Esophagus muscularis mucosa (tissue), 4 donors: ENCODE measurements around the gene TMEM45A. TPM values are rescaled to one million over a fixed set of nuclear protein-coding genes. Genes with fewer than 3 reads are reported as not detected.
"Not testable (repeated sequence)": the region's sequence is repeated elsewhere in the genome, so short reads cannot be mapped to it uniquely, and the experiment has no call there.

ENCODE experiments used
- DNase-seq: peaks from one replicate; pipeline ENCODE4 v3.0.0-alpha.2; 2017; ENCODE audit errors: extremely low spot score
- H3K27ac ChIP-seq, 4 donors: fragments of 200-600 bp; sonication (generic); replicated peaks in 1 of 4; 1 replicate in 3 of 4; 2 replicates in 1 of 4; pipeline ENCODE4 v1.5.1; 2016 to 2019; ENCODE audit warnings: mild to moderate bottlenecking in 1 of 4
- H3K27me3 ChIP-seq, 4 donors: fragments of 200-600 bp; sonication (generic); one replicate each; pipeline versions ENCODE4 v1.5.1 to v1.6.0; 2016 to 2019
- H3K36me3 ChIP-seq, 4 donors: fragments of 200-600 bp; sonication (generic); one replicate each; pipeline ENCODE4 v1.5.1; 2016 to 2019
- H3K4me1 ChIP-seq, 4 donors: fragments of 200-600 bp; sonication (generic); one replicate each; pipeline ENCODE4 v1.5.1; 2016 to 2019
- H3K4me3 ChIP-seq, 4 donors: fragments of 200-600 bp; sonication (generic); 1 replicate in 2 of 4; 2 replicates in 2 of 4; pipeline ENCODE4 v1.5.1; 2016 to 2019; ENCODE audit warnings: mild to moderate bottlenecking in 4 of 4, moderate library complexity in 1 of 4
- H3K9me3 ChIP-seq, 4 donors: fragments of 200-600 bp; sonication (generic); 1 replicate in 3 of 4; 2 replicates in 1 of 4; pipeline ENCODE4 v1.5.1; 2016 to 2019
- EP300 ChIP-seq: sonication (generic); formaldehyde crosslinking; IDR thresholded peaks from one replicate; pipeline ENCODE4 v1.6.1; 2017; ENCODE audit warnings: antibody characterized with exemption
- POLR2A ChIP-seq: fragments of 450-650 bp; IDR thresholded peaks from one replicate; pipeline ENCODE4 v1.6.1; 2017; ENCODE audit warnings: antibody characterized with exemption, moderate library complexity, mild to moderate bottlenecking, low read depth
- POLR2AphosphoS5 ChIP-seq, 2 donors: sonication (generic); formaldehyde crosslinking; IDR thresholded peaks; one replicate each; pipeline ENCODE4 v1.6.1; 2017; ENCODE audit warnings: antibody characterized with exemption in 2 of 2
- WGBS: methylation state at CpG from one replicate; pipeline ENCODE4 v1.1.5; 2018; 5-methylcytosine and 5-hydroxymethylcytosine counted together
- intact Hi-C: fragments of 100-400 bp; cut with DNase I; formaldehyde crosslinking; loops from one replicate; pipeline ENCODE4 v1.15.1; 2023
- total RNA-seq, 4 donors: library from RNA; depleted of rRNA; stranded (reverse); fragments of >200 nt; gene quantifications; one replicate each; pipeline versions ENCODE4 v1.1.0 to v1.2.1, GENCODE V29; 2016
- TF ChIP-seq, protein P1 (sequence below), 3 experiments: fragments of 200-600 bp in 2 of 3; fragments of 450-650 bp in 1 of 3; sonication (generic) in 2 of 3; IDR thresholded peaks; one replicate each; pipeline ENCODE4 v1.5.1; 2017 to 2019; ENCODE audit warnings: antibody characterized with exemption in 3 of 3, mild to moderate bottlenecking in 2 of 3, moderate library complexity in 1 of 3

Gene TMEM45A
- total RNA-seq, 4 donors from 2014 or later = 8.7 to 17.2 (median 9.6) TPM

DNA sequence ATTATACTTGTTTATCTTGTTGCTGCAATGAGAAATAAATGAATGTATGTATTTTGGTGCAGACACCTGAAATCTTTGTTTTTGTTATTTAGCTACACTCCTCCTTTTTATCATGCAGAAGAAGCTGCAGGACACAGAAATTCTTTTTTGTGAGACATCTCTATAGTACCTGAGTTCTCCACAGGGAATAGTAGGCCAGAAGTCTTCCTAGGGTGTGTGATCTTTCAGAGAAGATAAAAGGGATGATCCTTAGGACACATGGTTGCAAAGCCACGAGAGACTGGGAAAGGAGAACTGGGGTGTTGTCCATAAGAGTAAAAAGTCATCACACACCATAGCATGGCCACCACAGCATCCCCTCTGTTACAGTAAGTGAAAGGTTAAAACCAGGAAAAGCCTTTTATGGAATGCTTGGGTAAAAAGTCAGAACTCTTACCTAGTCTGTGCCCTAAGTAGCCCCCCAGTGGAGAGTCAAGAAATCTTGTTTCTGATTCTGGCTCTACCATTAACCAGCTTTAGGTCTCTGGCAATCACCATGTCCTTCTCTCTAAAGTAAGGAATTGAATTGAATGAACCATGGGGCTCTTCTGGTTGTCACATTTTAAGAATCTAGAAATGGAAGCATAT lies 85.1 kb downstream of the TMEM45A start:
- H3K4me1 ChIP-seq = no peaks in the 10 kb centered on the region
- no peaks in the 10 kb centered on the region for H3K27me3 ChIP-seq
- TF ChIP-seq POLR2A = no peak
- TF ChIP-seq, protein P1, sequence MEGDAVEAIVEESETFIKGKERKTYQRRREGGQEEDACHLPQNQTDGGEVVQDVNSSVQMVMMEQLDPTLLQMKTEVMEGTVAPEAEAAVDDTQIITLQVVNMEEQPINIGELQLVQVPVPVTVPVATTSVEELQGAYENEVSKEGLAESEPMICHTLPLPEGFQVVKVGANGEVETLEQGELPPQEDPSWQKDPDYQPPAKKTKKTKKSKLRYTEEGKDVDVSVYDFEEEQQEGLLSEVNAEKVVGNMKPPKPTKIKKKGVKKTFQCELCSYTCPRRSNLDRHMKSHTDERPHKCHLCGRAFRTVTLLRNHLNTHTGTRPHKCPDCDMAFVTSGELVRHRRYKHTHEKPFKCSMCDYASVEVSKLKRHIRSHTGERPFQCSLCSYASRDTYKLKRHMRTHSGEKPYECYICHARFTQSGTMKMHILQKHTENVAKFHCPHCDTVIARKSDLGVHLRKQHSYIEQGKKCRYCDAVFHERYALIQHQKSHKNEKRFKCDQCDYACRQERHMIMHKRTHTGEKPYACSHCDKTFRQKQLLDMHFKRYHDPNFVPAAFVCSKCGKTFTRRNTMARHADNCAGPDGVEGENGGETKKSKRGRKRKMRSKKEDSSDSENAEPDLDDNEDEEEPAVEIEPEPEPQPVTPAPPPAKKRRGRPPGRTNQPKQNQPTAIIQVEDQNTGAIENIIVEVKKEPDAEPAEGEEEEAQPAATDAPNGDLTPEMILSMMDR (IDR thresholded peaks at IDR 0.05) = no peak
- WGBS = 84% methylated on average over 1 of the region's 1 CpG
- H3K27ac ChIP-seq = no peak overlapping the region
- intact Hi-C loops = no loop called here
- H3K9me3 ChIP-seq = no peaks in the 10 kb centered on the region
- no peak for DNase-seq
- H3K36me3 ChIP-seq = no peaks in the 10 kb centered on the region
- no peak overlapping the region for H3K4me3 ChIP-seq

DNA sequence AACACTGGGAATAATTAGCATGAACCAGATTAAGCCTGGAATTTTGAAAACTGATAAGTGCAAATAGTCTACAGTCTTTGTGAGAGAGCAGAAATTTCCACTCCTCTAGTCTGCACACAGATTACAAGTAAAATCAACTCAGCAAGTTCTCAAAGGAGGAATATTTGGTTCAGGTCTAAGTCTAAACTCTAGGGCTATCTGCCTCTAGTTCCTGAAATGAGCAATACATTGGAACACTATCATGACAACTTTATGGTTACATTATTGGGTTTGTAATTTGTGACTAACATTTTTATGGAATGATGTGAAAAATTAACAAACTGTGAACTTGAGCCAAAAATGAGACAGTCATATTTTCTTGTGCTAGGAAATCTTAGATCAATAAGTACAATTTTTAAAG lies 86.2 kb downstream of the TMEM45A start:
- TF ChIP-seq POLR2A = no peak
- TF ChIP-seq POLR2AphosphoS5 (IDR thresholded peaks at IDR 0.05) = no peak
- TF ChIP-seq EP300 = no peak
- TF ChIP-seq, protein P1 (IDR thresholded peaks at IDR 0.05) = no peak
- Histone ChIP-seq H3K27me3 (no peaks in the 10 kb centered on the region), H3K27ac (no peak overlapping the region), H3K4me3 (no peak overlapping the region), H3K36me3 (no peaks in the 10 kb centered on the region), H3K4me1 (no peaks in the 10 kb centered on the region), H3K9me3 (no peaks in the 10 kb centered on the region)
- intact Hi-C loops = no loop called here
- DNase-seq = no peak

DNA sequence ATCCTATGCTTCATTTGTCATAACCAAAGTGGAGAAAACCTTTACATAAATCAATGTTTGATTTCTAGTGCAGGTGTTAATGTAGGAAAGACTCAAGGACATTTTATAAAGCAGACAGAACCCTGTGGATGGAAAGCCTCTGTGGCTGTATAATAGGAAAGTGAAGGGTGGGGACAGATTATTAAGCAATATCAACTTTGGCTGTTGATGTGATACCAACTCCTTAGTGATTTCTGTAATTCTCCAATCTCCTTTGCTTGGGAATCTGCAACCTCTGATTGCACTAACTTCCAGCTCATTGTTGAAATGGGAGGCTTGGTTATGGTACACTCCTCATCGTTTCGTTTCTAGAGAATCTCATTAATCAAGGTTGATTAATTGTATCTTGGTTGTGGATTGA lies 87.7 kb downstream of the TMEM45A start:
- Histone ChIP-seq H3K4me3 (no peak overlapping the region), H3K9me3 (no peaks in the 10 kb centered on the region), H3K27ac (no peak overlapping the region), H3K4me1 (no peaks in the 10 kb centered on the region), H3K36me3 (no peaks in the 10 kb centered on the region), H3K27me3 (no peaks in the 10 kb centered on the region)
- WGBS = 50% methylated on average over 2 of the region's 2 CpGs
- intact Hi-C loops = no loop called here
- DNase-seq = no peak
- TF ChIP-seq, protein P1 (IDR thresholded peaks at IDR 0.05) = no peak
- TF ChIP-seq EP300 (no peak), POLR2A (no peak), POLR2AphosphoS5 (IDR thresholded peaks at IDR 0.05) (no peak)

DNA sequence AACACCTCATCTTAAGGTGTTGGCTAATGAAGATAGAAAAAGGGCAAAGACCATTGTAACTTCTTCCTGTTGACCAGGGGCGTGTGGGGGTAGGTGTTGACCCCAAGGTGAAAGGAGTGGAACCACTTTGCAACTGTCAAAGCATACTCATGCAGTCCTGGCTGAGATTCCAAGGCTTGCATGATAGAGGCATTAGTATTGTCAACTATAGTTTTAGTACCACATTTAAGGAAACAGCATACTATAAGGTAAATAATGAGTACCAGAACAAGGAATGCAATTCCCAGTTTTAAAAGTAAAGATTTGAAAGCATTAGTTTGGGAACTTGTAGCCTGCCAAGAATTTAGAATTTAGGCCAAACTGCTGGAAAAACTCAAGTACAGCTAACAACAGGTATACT lies 89.2 kb downstream of the TMEM45A start:
- TF ChIP-seq POLR2AphosphoS5 (IDR thresholded peaks at IDR 0.05) = no peak
- no peak for TF ChIP-seq POLR2A
- TF ChIP-seq EP300 = no peak
- TF ChIP-seq, protein P1 (IDR thresholded peaks at IDR 0.05) = no peak
- H3K27me3 ChIP-seq = no peaks in the 10 kb centered on the region
- WGBS = 93% methylated on average over 1 of the region's 1 CpG
- intact Hi-C loops = no loop called here
- DNase-seq = no peak
- H3K27ac ChIP-seq = no peak overlapping the region
- no peaks in the 10 kb centered on the region for H3K4me1 ChIP-seq
- H3K9me3 ChIP-seq = no peaks in the 10 kb centered on the region
- H3K4me3 ChIP-seq = no peak overlapping the region
- no peaks in the 10 kb centered on the region for H3K36me3 ChIP-seq

DNA sequence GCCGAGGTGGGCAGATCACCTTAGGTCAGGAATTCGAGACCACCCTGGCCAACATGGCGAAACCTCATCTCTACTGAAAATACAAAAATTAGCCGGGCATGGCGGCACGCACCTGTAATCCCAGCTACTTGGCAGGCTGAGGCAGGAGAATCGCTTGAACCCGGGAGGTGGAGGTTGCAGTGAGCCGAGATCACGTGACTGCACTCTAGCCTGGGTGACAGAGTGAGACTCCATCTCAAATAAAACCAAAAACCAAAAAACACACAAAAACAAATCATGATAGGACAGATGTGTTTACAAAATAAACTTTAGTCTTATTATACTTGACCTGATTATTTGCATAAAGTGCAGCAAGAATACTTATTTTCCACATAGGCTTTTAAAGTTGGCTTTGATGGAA lies 89.7 kb downstream of the TMEM45A start:
- H3K27ac ChIP-seq, intact Hi-C loops, DNase-seq, H3K36me3 ChIP-seq, H3K4me1 ChIP-seq, H3K4me3 ChIP-seq, H3K9me3 ChIP-seq, H3K27me3 ChIP-seq: not testable (repeated sequence)
- WGBS = 95% methylated on average over 10 of the region's 10 CpGs
